Esophagus (tissue), 2 donors: Measurements from ENCODE around the gene ENTPD6. TPM values are rescaled to one million over a fixed set of nuclear protein-coding genes. Genes with fewer than 3 reads are reported as not detected.

ENCODE experiments used
- H3K27ac ChIP-seq, 2 donors: one replicate each; pipeline ENCODE4 v1.5.1; 2013; ENCODE audit warnings: low read depth in 2 of 2, mild to moderate bottlenecking in 2 of 2, inconsistent platforms in 1 of 2, low read length in 1 of 2, moderate library complexity in 1 of 2
- H3K27me3 ChIP-seq, 2 donors: one replicate each; pipeline ENCODE4 v1.6.1; 2013; ENCODE audit warnings: low read length in 2 of 2, control low read depth in 1 of 2, mild to moderate bottlenecking in 1 of 2; ENCODE audit not compliant: insufficient read depth in 2 of 2, control insufficient read depth in 1 of 2
- H3K36me3 ChIP-seq, 2 donors: one replicate each; pipeline ENCODE4 v1.6.1; 2013; ENCODE audit warnings: low read length in 1 of 2; ENCODE audit not compliant: control insufficient read depth in 2 of 2, insufficient read depth in 2 of 2
- H3K4me1 ChIP-seq, 2 donors: one replicate each; pipeline ENCODE4 v1.6.1; 2013; ENCODE audit warnings: low read length in 1 of 2; ENCODE audit not compliant: control insufficient read depth in 2 of 2, insufficient read depth in 2 of 2
- H3K4me3 ChIP-seq, 2 donors: one replicate each; pipeline ENCODE4 v1.5.1; 2013; ENCODE audit warnings: low read length in 2 of 2, mild to moderate bottlenecking in 2 of 2, low read depth in 1 of 2, moderate library complexity in 1 of 2
- H3K9me3 ChIP-seq, 2 donors: one replicate each; pipeline ENCODE4 v1.6.1; 2013; ENCODE audit warnings: mild to moderate bottlenecking in 2 of 2, low read depth in 1 of 2, low read length in 1 of 2, moderate library complexity in 1 of 2; ENCODE audit not compliant: control insufficient read depth in 2 of 2, insufficient read depth in 1 of 2
- WGBS, 2 donors: extraction: QIAGEN DNeasy Blood & Tissue Kit; methylation state at CpG; one replicate each; pipeline ENCODE4 v1.1.7; 2013; 5-methylcytosine and 5-hydroxymethylcytosine counted together
- polyA plus RNA-seq, 2 donors: library from polyadenylated mRNA; stranded (reverse); fragments of 200-250 nt; gene quantifications; one replicate each; pipeline ENCODE4 v1.2.3, GENCODE V29; 2013
- donor health status: healthy with polysubstance abuse.
- donor health status: Bipolar disorder and iron deficiency.

ENTPD6 gene
- polyA plus RNA-seq, 2 donors = 26.4 to 38.5 TPM

GRCh38 chr20:25271486-25272222 is 76.1 kb downstream of the ENTPD6 start:
- Histone ChIP-seq H3K4me3 (no peak overlapping the region), H3K27me3 (no peaks in the 10 kb centered on the region), H3K27ac (no peak overlapping the region), H3K9me3 (no peaks in the 10 kb centered on the region), H3K36me3 (peaks cover 18 to 52% of the 10 kb centered on the region in 2 donors), H3K4me1 (peaks cover 0 to 4% of the 10 kb centered on the region in 2 donors)
- WGBS, 2 donors = 92 to 93% methylated on average over 13 of the region's 13 CpGs

- Histone ChIP-seq H3K4me1 (peaks cover 0 to 4% of the 10 kb centered on the region in 2 donors), H3K9me3 (no peaks in the 10 kb centered on the region), H3K27ac (peak overlapping the region in 1 of 2 donors; percentile 54), H3K36me3 (peaks cover 21 to 60% of the 10 kb centered on the region in 2 donors), H3K27me3 (no peaks in the 10 kb centered on the region), H3K4me3 (no peak overlapping the region)
- 84 to 87% methylated on average over 19 of the region's 19 CpGs for WGBS, 2 donors
Measured at GRCh38 chr20:25272223-25273000, 76.9 kb downstream of the ENTPD6 start.

- H3K4me1 ChIP-seq = peaks cover 0 to 4% of the 10 kb centered on the region in 2 donors
- peaks cover 23 to 66% of the 10 kb centered on the region in 2 donors for H3K36me3 ChIP-seq
- H3K27me3 ChIP-seq = no peaks in the 10 kb centered on the region
- H3K4me3 ChIP-seq = no peak overlapping the region
- H3K9me3 ChIP-seq = no peaks in the 10 kb centered on the region
- 70 to 77% methylated on average over 10 of the region's 10 CpGs for WGBS, 2 donors
- peak overlapping the region; percentile 42 to 54 for H3K27ac ChIP-seq
Measured at GRCh38 chr20:25273046-25273445, 77.5 kb downstream of the ENTPD6 start.

- H3K4me1 ChIP-seq = peaks cover 0 to 4% of the 10 kb centered on the region in 2 donors
- no peaks in the 10 kb centered on the region for H3K9me3 ChIP-seq
- no peaks in the 10 kb centered on the region for H3K27me3 ChIP-seq
- H3K27ac ChIP-seq = peak overlapping the region in 1 of 2 donors; percentile 5
- peaks cover 23 to 72% of the 10 kb centered on the region in 2 donors for H3K36me3 ChIP-seq
- 61 to 71% methylated on average over 20 of the region's 20 CpGs for WGBS, 2 donors
- no peak overlapping the region for H3K4me3 ChIP-seq
Measured at GRCh38 chr20:25273541-25274358, 78.2 kb downstream of the ENTPD6 start.

- WGBS, 2 donors = 93 to 95% methylated on average over 20 of the region's 20 CpGs
- H3K9me3 ChIP-seq = no peaks in the 10 kb centered on the region
- H3K4me1 ChIP-seq = peaks cover 0 to 7% of the 10 kb centered on the region in 2 donors
- no peak overlapping the region for H3K4me3 ChIP-seq
- H3K27ac ChIP-seq = no peak overlapping the region
- H3K36me3 ChIP-seq = peaks cover 25 to 71% of the 10 kb centered on the region in 2 donors
- no peaks in the 10 kb centered on the region for H3K27me3 ChIP-seq
Measured at GRCh38 chr20:25274481-25274880, 79.0 kb downstream of the ENTPD6 start.

- H3K36me3 ChIP-seq = peaks cover 25 to 72% of the 10 kb centered on the region in 2 donors
- H3K4me1 ChIP-seq = peaks cover 0 to 11% of the 10 kb centered on the region in 2 donors
- 93 to 95% methylated on average over 32 of the region's 32 CpGs for WGBS, 2 donors
Measured at GRCh38 chr20:25274891-25275812, 79.6 kb downstream of the ENTPD6 start.

GRCh38 chr20:25275813-25276532 is 80.5 kb downstream of the ENTPD6 start:
- 93% methylated on average over 19 to 20 of the region's 20 CpGs for WGBS, 2 donors

More at GRCh38 chr20:25274891-25275812, 79.6 kb downstream of the ENTPD6 start:
- H3K27ac ChIP-seq = no peak overlapping the region
- H3K4me3 ChIP-seq = no peak overlapping the region
- no peaks in the 10 kb centered on the region for H3K27me3 ChIP-seq
- H3K9me3 ChIP-seq = no peaks in the 10 kb centered on the region

More at GRCh38 chr20:25275813-25276532, 80.5 kb downstream of the ENTPD6 start:
- H3K4me3 ChIP-seq = no peak overlapping the region
- no peaks in the 10 kb centered on the region for H3K9me3 ChIP-seq
- peaks cover 24 to 77% of the 10 kb centered on the region in 2 donors for H3K36me3 ChIP-seq
- peaks cover 0 to 15% of the 10 kb centered on the region in 2 donors for H3K4me1 ChIP-seq
- H3K27me3 ChIP-seq = no peaks in the 10 kb centered on the region
- H3K27ac ChIP-seq = no peak overlapping the region
